ENCODE results near the gene ACVR1B.

ACVR1B gene

DNA sequence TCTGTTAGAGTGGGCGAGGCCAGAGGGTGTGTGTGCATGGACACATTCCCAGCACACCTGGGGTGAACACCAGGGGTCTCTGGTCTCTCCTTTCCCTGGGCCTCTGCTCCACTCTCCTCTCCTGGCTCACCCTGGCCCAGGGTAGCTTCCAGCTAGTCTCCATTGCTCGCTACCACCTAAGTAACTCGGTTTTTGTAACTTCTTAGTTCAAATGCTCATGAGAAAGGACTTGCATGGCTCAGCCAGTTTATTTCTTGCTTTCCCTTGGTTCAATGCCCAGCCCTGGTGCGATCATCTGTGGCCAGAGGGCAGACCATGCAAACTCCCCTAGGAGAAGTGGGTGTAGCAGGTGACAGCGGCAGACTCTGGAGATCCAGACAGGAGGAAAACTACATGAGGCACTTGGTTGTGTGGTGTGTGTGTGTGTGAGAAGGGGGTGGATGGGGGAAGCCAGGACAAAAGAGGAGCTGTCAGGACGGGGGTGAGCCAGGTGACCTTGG is 8.9 kb upstream of the ACVR1B start:
- in situ Hi-C loops (cut with MboI; ENCODE audit: low sequenced_read_pairs): no loop called here

- in situ Hi-C loops (cut with MboI; ENCODE audit: low sequenced_read_pairs): no loop called here
Observed at GRCh38 chr12:51943346-51943745, 8.2 kb upstream of the ACVR1B start.

DNA sequence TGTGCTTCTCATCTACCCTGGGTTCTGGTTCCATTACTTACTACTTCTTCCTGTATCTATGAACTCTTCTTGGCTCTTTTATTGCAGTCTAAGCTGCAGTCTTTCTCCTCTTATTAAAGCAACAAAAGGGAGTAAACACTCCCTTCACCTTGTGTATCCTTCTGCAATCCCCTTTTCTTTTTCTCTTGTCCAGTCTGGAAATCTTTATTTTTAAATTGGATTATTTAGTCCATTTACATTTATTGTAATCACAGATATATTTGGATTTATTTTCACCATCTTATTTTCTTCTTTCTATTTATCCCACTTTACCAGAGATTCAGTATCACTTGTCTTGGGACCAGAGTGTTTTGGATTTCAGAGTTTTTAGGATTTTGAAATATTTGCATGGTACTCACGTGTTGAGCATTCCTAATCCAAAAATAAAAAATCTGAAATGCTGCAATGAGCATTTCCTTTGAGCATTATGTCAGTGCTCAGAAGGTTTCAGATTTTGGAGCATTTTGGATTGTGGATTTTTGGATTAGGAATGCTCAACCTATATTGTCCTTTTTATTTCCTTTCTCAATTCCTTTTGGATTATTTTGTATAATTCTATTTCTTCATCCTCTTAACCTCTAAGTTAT is 6.8 kb upstream of the ACVR1B start:
- in situ Hi-C loops (cut with MboI; ENCODE audit: low sequenced_read_pairs): no loop called here

GRCh38 chr12:51947246-51947996 is 4.1 kb upstream of the ACVR1B start:
- in situ Hi-C loops (cut with MboI; ENCODE audit: low sequenced_read_pairs): no loop called here

DNA sequence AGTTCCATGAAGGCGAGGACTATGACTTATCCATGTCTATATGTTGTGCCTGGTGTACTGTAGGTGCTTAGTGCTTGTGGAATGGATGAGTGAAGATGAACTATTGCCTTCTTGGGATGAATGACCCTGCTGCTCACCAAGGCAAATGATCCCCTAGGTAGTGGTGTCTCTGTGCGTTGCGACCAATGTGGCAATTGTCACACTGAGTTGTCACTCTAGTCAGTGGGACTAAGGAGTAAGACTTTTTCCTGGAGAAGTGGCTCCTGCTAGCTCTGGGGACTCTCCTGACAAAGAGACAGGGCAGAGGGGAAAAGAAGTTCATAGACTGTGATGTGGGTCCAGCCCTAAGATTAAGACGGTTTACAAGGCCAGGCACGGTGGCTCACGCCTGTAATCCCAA is 3.4 kb upstream of the ACVR1B start:
- in situ Hi-C loops (cut with MboI; ENCODE audit: low sequenced_read_pairs): no loop called here

DNA sequence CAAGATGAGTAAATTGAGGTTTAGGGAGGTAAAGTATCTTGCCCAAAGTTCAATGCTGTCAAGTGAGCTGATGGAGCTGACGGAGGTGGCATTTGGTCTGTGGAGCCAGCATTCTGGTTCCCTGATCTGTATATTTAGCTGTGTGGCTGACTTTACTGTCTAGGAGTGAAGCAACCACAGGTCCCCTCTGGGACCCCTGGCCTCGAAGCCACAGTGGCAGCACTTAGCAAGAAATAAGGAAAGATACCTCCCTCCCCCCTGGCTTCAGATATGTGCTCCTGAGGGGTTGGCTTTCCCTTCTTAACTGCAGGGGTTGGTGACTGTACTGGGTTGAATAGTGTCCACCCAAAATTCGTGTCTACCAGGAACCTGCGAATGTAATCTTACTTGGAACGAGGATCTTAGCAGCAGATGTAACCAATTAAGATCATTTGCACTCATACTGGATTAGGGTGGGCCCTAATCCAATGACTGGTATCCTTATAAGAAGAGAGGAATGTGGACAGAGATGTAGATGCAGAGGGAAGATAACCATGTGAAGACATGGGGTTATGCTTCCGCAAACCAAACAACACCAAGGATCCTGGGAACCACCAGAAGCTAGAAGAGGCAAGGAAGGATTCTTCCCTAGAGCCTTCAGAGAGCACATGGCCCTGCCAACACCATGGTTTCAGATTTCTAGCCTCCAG is 2.0 kb upstream of the ACVR1B start:
- in situ Hi-C loops (cut with MboI; ENCODE audit: low sequenced_read_pairs): no loop called here

GRCh38 chr12:51950682-51951198 is 759 bp upstream of the ACVR1B start:
- in situ Hi-C loops (cut with MboI; ENCODE audit: low sequenced_read_pairs): no loop called here

DNA sequence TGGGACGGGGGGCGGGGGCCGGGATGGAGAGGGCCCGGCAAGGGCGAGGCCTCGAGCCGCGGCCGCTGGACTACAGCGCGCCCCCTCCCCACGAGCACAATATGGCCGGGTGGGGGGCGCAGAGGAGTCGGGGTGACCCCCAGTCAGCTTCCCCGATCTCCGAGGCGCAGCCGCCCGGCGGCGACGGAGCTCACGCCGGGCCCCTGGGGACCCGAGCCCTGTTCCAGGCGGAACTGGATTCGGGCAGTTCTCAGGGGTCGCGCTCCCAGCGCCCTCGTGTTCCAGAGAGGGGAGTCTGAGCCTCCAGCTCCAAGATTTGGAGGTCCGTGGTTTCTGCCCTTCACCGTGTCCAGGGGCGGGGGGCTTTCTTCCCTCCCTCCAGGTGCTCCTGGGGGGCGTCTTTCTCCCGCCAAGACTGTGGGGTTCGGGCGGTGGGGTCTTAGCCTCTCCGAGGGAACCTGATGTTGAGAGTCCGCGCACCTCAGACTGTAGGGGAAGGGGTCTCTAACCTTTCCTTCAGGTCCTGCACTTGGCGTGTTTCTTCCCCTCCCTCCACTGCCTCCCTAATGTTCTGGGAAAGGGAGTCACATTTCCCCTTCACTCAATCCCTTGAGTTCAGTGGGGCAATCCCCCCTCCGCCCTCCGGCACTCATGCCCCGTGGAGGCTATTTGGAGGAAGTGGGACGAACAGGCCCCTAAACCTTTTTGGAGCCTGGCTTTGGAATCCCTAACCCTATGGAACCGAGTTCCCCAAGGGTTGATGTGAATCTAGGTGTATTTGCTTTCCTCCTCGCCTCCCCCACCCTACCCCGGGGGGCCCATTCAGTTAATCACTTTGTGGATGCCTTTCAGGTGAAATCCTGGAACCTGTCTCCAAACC is 584 bp downstream of the ACVR1B start:
- in situ Hi-C loops (cut with MboI; ENCODE audit: low sequenced_read_pairs): no loop called here

GRCh38 chr12:51953089-51953488 is 1.6 kb downstream of the ACVR1B start:
- in situ Hi-C loops (cut with MboI; ENCODE audit: low sequenced_read_pairs): no loop called here

- in situ Hi-C loops (cut with MboI; ENCODE audit: low sequenced_read_pairs): no loop called here
Observed at GRCh38 chr12:51953864-51954263, 2.4 kb downstream of the ACVR1B start.

- in situ Hi-C loops (cut with MboI; ENCODE audit: low sequenced_read_pairs): no loop called here
Observed at GRCh38 chr12:51954561-51955361, 3.3 kb downstream of the ACVR1B start.

GRCh38 chr12:51955702-51956101 is 4.2 kb downstream of the ACVR1B start:
- in situ Hi-C loops (cut with MboI; ENCODE audit: low sequenced_read_pairs): no loop called here

DNA sequence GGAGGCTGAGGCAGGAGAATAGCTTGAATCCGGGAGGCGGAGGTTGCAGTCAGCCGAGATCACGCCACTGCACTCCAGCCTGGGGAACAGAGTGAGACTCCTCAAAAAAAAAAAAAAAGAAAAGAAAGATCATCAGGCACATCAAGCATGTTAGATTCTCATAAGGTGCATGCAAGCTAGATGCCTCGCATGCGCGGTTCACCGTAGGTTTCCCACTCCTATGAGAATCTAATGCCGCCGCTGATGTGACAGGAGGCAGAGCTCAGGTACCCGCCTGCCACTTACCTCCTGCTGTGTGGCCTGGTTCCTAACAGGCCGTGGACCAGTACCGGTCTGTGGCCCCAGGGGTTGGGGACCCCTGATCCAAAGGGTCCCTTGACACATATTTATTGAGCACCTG is 7.0 kb downstream of the ACVR1B start:
- in situ Hi-C loops (cut with MboI; ENCODE audit: low sequenced_read_pairs): no loop called here

GRCh38 chr12:51959211-51959610 is 7.7 kb downstream of the ACVR1B start:
- in situ Hi-C loops (cut with MboI; ENCODE audit: low sequenced_read_pairs): no loop called here

GRCh38 chr12:51959921-51960320 is 8.4 kb downstream of the ACVR1B start:
- in situ Hi-C loops (cut with MboI; ENCODE audit: low sequenced_read_pairs): no loop called here

DNA sequence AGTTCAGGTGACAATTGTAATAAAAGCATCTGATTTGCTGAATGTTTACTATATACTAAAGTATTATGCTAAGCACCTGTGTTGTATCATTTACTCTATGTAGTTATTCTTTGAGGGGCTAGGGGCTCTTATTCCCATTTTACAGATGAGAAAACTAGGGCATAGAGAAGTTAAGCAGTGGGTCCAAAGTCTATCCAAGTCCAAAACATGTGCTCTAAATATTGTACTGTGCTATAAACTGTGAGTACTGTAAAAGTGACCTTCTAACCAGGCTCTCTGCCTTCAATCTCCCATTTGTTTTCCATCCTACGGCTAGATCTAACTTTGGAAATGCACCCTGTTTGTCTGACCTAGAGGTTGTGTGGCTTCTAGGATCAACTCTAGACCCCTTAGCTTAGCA is 9.0 kb downstream of the ACVR1B start:
- in situ Hi-C loops (cut with MboI; ENCODE audit: low sequenced_read_pairs): no loop called here

- in situ Hi-C loops (cut with MboI; ENCODE audit: low sequenced_read_pairs): no loop called here
Observed at GRCh38 chr12:51960890-51961289, 9.4 kb downstream of the ACVR1B start.

- in situ Hi-C loops (cut with MboI; ENCODE audit: low sequenced_read_pairs): no loop called here
Observed at GRCh38 chr12:51961834-51962233, 10.3 kb downstream of the ACVR1B start.

DNA sequence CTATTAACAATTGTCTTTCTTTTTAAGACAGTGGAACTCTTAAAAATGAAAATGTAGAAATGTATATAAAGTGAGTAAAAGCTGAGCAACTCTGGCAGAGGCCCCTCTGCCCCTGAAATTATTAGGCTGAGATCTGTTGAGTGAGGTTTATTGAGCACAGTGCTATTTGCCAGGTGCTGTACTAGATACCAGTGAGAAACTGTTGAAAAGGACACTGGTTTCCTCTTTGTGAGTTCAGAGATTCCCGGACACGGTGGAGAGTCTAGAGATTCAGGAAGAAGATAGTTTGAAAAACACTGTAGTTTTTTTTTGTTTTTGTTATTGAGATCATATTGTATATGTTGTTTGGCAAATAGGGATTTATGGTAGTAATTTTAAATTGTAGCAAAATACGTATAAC is 11.2 kb downstream of the ACVR1B start:
- in situ Hi-C loops (cut with MboI; ENCODE audit: low sequenced_read_pairs): no loop called here

DNA sequence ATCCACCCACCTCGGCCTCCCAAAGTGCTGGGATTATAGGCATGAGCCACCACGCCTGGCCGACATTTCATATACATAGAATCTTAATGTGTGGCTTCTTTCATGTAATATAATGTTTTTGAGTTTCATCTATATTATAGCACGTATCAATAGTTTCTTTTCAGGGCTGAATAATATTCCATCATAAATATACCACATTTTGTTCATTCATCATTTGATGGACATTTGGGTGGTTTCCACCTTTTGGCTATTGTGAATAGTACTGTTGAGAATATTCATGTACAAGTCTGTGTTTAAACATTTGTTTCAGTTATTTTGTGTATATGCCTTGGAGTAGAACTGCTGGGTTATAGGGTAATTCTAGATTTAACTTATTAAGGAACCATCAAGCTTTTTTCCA is 12.0 kb downstream of the ACVR1B start:
- in situ Hi-C loops (cut with MboI; ENCODE audit: low sequenced_read_pairs): no loop called here

Data from hTERT RPE-1 (cell line).